ENCODE data around the gene EID1. TPM values are rescaled to one million over a fixed set of nuclear protein-coding genes. Genes with fewer than 3 reads are reported as not detected.

Gene EID1
- total RNA-seq, 1 experiment from 2014 or later, result 104 TPM

DNA sequence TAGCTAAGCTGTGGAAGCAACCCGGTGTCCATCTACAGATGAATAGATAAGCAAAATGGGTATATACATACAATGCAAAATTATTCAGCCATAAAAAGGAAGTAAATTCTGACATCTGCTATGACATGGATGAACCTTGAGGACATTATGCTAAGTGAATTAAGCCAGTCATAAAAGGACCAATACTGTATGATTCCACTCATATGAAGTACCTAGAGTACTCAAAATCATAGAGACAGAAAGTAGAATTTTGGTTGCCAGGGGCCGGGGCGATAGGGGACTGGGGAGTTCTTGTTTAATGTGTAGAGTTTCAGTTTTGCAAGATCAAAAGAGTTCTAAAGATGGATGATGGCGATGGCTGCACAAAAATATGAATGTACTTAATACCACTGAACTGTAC lies 10.3 kb downstream of the EID1 start:
- Mint-ChIP-seq H3K27ac (no peak overlapping the region), H3K36me3 (no peaks in the 10 kb centered on the region), H3K9me3 (no peaks in the 10 kb centered on the region), H3K27me3 (ENCODE audit: low read depth) (no peaks in the 10 kb centered on the region), H3K4me1 (peaks cover 4% of the 10 kb centered on the region; the same call in 1 of the 2 replicates), H3K4me3 (no peak overlapping the region)
- DNase-seq (ENCODE audit: low spot score) (no peak), ATAC-seq (no peak)
- TF ChIP-seq, protein P1, sequence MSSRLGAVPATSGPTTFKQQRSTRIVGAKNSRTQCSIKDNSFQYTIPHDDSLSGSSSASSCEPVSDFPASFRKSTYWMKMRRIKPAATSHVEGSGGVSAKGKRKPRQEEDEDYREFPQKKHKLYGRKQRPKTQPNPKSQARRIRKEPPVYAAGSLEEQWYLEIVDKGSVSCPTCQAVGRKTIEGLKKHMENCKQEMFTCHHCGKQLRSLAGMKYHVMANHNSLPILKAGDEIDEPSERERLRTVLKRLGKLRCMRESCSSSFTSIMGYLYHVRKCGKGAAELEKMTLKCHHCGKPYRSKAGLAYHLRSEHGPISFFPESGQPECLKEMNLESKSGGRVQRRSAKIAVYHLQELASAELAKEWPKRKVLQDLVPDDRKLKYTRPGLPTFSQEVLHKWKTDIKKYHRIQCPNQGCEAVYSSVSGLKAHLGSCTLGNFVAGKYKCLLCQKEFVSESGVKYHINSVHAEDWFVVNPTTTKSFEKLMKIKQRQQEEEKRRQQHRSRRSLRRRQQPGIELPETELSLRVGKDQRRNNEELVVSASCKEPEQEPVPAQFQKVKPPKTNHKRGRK (CRISPR knock-in tag; IDR thresholded peaks at IDR 0.05; ENCODE audit: borderline replicate concordance), result no peak
- TF ChIP-seq TCF7 (CRISPR knock-in tag; IDR thresholded peaks at IDR 0.05; ENCODE audit: low read depth) (no peak), FOXK1 (CRISPR knock-in tag; IDR thresholded peaks at IDR 0.05) (no peak), ZNF317 (CRISPR knock-in tag; IDR thresholded peaks at IDR 0.05; ENCODE audit: borderline replicate concordance, low read depth) (no peak), FOXJ3 (CRISPR knock-in tag; IDR thresholded peaks at IDR 0.05; ENCODE audit: borderline replicate concordance) (no peak), ETV6 (CRISPR knock-in tag; IDR thresholded peaks at IDR 0.05) (no peak), TP53 (CRISPR knock-in tag; IDR thresholded peaks at IDR 0.05) (no peak), SMAD4 (CRISPR knock-in tag; IDR thresholded peaks at IDR 0.05) (no peak), CREM (CRISPR knock-in tag; IDR thresholded peaks at IDR 0.05) (no peak), IRF2 (CRISPR knock-in tag; IDR thresholded peaks at IDR 0.05; ENCODE audit: borderline replicate concordance, low read depth) (no peak), JUN (CRISPR knock-in tag; IDR thresholded peaks at IDR 0.05) (no peak)
- TF ChIP-seq, protein P2, sequence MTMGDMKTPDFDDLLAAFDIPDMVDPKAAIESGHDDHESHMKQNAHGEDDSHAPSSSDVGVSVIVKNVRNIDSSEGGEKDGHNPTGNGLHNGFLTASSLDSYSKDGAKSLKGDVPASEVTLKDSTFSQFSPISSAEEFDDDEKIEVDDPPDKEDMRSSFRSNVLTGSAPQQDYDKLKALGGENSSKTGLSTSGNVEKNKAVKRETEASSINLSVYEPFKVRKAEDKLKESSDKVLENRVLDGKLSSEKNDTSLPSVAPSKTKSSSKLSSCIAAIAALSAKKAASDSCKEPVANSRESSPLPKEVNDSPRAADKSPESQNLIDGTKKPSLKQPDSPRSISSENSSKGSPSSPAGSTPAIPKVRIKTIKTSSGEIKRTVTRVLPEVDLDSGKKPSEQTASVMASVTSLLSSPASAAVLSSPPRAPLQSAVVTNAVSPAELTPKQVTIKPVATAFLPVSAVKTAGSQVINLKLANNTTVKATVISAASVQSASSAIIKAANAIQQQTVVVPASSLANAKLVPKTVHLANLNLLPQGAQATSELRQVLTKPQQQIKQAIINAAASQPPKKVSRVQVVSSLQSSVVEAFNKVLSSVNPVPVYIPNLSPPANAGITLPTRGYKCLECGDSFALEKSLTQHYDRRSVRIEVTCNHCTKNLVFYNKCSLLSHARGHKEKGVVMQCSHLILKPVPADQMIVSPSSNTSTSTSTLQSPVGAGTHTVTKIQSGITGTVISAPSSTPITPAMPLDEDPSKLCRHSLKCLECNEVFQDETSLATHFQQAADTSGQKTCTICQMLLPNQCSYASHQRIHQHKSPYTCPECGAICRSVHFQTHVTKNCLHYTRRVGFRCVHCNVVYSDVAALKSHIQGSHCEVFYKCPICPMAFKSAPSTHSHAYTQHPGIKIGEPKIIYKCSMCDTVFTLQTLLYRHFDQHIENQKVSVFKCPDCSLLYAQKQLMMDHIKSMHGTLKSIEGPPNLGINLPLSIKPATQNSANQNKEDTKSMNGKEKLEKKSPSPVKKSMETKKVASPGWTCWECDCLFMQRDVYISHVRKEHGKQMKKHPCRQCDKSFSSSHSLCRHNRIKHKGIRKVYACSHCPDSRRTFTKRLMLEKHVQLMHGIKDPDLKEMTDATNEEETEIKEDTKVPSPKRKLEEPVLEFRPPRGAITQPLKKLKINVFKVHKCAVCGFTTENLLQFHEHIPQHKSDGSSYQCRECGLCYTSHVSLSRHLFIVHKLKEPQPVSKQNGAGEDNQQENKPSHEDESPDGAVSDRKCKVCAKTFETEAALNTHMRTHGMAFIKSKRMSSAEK (CRISPR knock-in tag; IDR thresholded peaks at IDR 0.05; ENCODE audit: borderline replicate concordance), result no peak
- TF ChIP-seq, protein P3, sequence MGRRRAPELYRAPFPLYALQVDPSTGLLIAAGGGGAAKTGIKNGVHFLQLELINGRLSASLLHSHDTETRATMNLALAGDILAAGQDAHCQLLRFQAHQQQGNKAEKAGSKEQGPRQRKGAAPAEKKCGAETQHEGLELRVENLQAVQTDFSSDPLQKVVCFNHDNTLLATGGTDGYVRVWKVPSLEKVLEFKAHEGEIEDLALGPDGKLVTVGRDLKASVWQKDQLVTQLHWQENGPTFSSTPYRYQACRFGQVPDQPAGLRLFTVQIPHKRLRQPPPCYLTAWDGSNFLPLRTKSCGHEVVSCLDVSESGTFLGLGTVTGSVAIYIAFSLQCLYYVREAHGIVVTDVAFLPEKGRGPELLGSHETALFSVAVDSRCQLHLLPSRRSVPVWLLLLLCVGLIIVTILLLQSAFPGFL (CRISPR knock-in tag; IDR thresholded peaks at IDR 0.05; ENCODE audit: borderline replicate concordance), result no peak
- TF ChIP-seq, protein P4, sequence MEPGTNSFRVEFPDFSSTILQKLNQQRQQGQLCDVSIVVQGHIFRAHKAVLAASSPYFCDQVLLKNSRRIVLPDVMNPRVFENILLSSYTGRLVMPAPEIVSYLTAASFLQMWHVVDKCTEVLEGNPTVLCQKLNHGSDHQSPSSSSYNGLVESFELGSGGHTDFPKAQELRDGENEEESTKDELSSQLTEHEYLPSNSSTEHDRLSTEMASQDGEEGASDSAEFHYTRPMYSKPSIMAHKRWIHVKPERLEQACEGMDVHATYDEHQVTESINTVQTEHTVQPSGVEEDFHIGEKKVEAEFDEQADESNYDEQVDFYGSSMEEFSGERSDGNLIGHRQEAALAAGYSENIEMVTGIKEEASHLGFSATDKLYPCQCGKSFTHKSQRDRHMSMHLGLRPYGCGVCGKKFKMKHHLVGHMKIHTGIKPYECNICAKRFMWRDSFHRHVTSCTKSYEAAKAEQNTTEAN (CRISPR knock-in tag; IDR thresholded peaks at IDR 0.05), result no peak
- TF ChIP-seq, protein P5, sequence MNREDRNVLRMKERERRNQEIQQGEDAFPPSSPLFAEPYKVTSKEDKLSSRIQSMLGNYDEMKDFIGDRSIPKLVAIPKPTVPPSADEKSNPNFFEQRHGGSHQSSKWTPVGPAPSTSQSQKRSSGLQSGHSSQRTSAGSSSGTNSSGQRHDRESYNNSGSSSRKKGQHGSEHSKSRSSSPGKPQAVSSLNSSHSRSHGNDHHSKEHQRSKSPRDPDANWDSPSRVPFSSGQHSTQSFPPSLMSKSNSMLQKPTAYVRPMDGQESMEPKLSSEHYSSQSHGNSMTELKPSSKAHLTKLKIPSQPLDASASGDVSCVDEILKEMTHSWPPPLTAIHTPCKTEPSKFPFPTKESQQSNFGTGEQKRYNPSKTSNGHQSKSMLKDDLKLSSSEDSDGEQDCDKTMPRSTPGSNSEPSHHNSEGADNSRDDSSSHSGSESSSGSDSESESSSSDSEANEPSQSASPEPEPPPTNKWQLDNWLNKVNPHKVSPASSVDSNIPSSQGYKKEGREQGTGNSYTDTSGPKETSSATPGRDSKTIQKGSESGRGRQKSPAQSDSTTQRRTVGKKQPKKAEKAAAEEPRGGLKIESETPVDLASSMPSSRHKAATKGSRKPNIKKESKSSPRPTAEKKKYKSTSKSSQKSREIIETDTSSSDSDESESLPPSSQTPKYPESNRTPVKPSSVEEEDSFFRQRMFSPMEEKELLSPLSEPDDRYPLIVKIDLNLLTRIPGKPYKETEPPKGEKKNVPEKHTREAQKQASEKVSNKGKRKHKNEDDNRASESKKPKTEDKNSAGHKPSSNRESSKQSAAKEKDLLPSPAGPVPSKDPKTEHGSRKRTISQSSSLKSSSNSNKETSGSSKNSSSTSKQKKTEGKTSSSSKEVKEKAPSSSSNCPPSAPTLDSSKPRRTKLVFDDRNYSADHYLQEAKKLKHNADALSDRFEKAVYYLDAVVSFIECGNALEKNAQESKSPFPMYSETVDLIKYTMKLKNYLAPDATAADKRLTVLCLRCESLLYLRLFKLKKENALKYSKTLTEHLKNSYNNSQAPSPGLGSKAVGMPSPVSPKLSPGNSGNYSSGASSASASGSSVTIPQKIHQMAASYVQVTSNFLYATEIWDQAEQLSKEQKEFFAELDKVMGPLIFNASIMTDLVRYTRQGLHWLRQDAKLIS (CRISPR knock-in tag; IDR thresholded peaks at IDR 0.05; ENCODE audit: borderline replicate concordance), result no peak
- TF ChIP-seq, protein P6, sequence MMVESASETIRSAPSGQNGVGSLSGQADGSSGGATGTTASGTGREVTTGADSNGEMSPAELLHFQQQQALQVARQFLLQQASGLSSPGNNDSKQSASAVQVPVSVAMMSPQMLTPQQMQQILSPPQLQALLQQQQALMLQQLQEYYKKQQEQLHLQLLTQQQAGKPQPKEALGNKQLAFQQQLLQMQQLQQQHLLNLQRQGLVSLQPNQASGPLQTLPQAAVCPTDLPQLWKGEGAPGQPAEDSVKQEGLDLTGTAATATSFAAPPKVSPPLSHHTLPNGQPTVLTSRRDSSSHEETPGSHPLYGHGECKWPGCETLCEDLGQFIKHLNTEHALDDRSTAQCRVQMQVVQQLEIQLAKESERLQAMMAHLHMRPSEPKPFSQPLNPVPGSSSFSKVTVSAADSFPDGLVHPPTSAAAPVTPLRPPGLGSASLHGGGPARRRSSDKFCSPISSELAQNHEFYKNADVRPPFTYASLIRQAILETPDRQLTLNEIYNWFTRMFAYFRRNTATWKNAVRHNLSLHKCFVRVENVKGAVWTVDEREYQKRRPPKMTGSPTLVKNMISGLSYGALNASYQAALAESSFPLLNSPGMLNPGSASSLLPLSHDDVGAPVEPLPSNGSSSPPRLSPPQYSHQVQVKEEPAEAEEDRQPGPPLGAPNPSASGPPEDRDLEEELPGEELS (CRISPR knock-in tag; IDR thresholded peaks at IDR 0.05), result no peak
- POLR2A ChIA-PET, result no interaction called here
- CTCF ChIA-PET, result interaction anchor here (0.7 to 3.2 kb wide), 3 partner anchors 10 to 87 kb away, joined by 4 to 19 read pairs (median 5); partner anchors contain the start of gene EID1

Measured in WTC11 (cell line).